ENCODE measurements around the gene ADK.

- TF ChIP-seq REST (IDR thresholded peaks at IDR 0.05; ENCODE audit: unreplicated experiment) (no peak), POLR2AphosphoS5 (IDR thresholded peaks at IDR 0.05; ENCODE audit: low read depth) (no peak), CTCF (conservative IDR thresholded peaks at IDR 0.05; ENCODE audit: low read depth in 2 of 2) (no peak), EZH2 (IDR thresholded peaks at IDR 0.05; ENCODE audit: low read depth, unreplicated experiment) (no peak), NANOG (IDR thresholded peaks at IDR 0.05; ENCODE audit: borderline replicate concordance) (no peak), ETS1 (IDR thresholded peaks at IDR 0.05) (no peak)
Measured at GRCh38 chr10:74419491-74419951, 268.5 kb downstream of the ADK start.
